Psoas muscle (tissue), 8 donors: ENCODE results near the gene ATXN2. TPM values are rescaled to one million over a fixed set of nuclear protein-coding genes. Genes with fewer than 3 reads are reported as not detected.

Experiments used
- ATAC-seq, 4 donors: fragments of 200-7000 bp; cut with Tn5 transposase; one replicate each; pipeline ENCODE4 v1.9.1; 2020; ENCODE audit warnings: moderate library complexity in 3 of 4, mild to moderate bottlenecking in 2 of 4
- DNase-seq, 2 donors: peaks; one replicate each; pipeline ENCODE4 v3.0.0-alpha.2; 2020
- H3K27ac ChIP-seq: fragments of 200-600 bp; one replicate; pipeline ENCODE4 v1.8.0; 2022
- H3K27me3 ChIP-seq, 3 donors: fragments of 200-600 bp in 1 of 3; one replicate each; pipeline versions ENCODE4 v1.6.1 to v1.8.0; 2013 to 2022; ENCODE audit warnings: low read length in 2 of 3, mild to moderate bottlenecking in 2 of 3, moderate library complexity in 1 of 3; ENCODE audit not compliant: insufficient read depth in 3 of 3
- H3K36me3 ChIP-seq, 2 donors: fragments of 200-600 bp in 1 of 2; one replicate each; pipeline versions ENCODE4 v1.6.1 to v1.8.0; 2013 to 2022; ENCODE audit warnings: low read depth in 1 of 2, mild to moderate bottlenecking in 1 of 2, moderate library complexity in 1 of 2; ENCODE audit not compliant: insufficient read depth in 1 of 2
- H3K4me1 ChIP-seq: fragments of 200-600 bp; one replicate; pipeline ENCODE4 v1.8.0; 2022
- H3K4me3 ChIP-seq: fragments of 200-600 bp; one replicate; pipeline ENCODE4 v1.8.0; 2022; ENCODE audit warnings: mild to moderate bottlenecking
- H3K9me3 ChIP-seq: fragments of 200-600 bp; one replicate; pipeline ENCODE4 v1.8.0; 2022
- WGBS, 3 donors: extraction: QIAGEN DNeasy Blood & Tissue Kit; methylation state at CpG; one replicate each; pipeline versions ENCODE4 v1.1.6 to v1.1.7; 2013; 5-methylcytosine and 5-hydroxymethylcytosine counted together
- intact Hi-C, 2 donors: fragments of 100-400 bp; cut with DNase I; formaldehyde crosslinking; loops; one replicate each; pipeline versions ENCODE4 v1.11.0 to v1.14.2; 2022
- long read RNA-seq, 2 donors: library from polyadenylated mRNA; unstranded; transcript quantifications; one replicate each; pipeline ENCODE4 v2.0.0, GENCODE V29; 2021
- polyA plus RNA-seq, 3 donors: library from polyadenylated mRNA; stranded (reverse); fragments of 200-250 nt; gene quantifications; one replicate each; pipeline ENCODE4 v1.2.3, GENCODE V29; 2013
- total RNA-seq, 4 donors: library from RNA; stranded (reverse); fragmentation: NEBNext Ultra II Directional in 2 of 4; extraction: Animal tissue kit (Norgen Biotek cat#: 25700) in 2 of 4; gene quantifications; one replicate each; pipeline versions ENCODE4 v1.2.1 to v1.2.4, GENCODE V29; 2021 to 2023
- TF ChIP-seq, protein P1 (sequence below): fragments of 200-600 bp; IDR thresholded peaks from one replicate; pipeline ENCODE4 v1.8.0; 2022; ENCODE audit warnings: antibody characterized with exemption
- donor health status: healthy with polysubstance abuse.
- donor health status: DM: no; HTN: no; CAD: no; lungs with moderate emphysema.
- donor health status: Bipolar disorder and iron deficiency.
- donor health status: healthy.
- donor health status: DM: yes; HTN: yes; CAD: no.
- donor health status: DM: no; HTN: no; CAD: no.
- donor health status: DM: no; HTN: no; CAD: no.
- donor health status: DM: yes; HTN: yes; CAD: no.

Gene ATXN2, protein sequence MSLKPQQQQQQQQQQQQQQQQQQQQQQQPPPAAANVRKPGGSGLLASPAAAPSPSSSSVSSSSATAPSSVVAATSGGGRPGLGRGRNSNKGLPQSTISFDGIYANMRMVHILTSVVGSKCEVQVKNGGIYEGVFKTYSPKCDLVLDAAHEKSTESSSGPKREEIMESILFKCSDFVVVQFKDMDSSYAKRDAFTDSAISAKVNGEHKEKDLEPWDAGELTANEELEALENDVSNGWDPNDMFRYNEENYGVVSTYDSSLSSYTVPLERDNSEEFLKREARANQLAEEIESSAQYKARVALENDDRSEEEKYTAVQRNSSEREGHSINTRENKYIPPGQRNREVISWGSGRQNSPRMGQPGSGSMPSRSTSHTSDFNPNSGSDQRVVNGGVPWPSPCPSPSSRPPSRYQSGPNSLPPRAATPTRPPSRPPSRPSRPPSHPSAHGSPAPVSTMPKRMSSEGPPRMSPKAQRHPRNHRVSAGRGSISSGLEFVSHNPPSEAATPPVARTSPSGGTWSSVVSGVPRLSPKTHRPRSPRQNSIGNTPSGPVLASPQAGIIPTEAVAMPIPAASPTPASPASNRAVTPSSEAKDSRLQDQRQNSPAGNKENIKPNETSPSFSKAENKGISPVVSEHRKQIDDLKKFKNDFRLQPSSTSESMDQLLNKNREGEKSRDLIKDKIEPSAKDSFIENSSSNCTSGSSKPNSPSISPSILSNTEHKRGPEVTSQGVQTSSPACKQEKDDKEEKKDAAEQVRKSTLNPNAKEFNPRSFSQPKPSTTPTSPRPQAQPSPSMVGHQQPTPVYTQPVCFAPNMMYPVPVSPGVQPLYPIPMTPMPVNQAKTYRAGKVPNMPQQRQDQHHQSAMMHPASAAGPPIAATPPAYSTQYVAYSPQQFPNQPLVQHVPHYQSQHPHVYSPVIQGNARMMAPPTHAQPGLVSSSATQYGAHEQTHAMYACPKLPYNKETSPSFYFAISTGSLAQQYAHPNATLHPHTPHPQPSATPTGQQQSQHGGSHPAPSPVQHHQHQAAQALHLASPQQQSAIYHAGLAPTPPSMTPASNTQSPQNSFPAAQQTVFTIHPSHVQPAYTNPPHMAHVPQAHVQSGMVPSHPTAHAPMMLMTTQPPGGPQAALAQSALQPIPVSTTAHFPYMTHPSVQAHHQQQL
- total RNA-seq (10 to 100 TPM; 32.9 to 39.2 (median 37.1) TPM), polyA plus RNA-seq (10 to 100 TPM; 17.2 to 26.7 (median 24.4) TPM)
- long read RNA-seq, donor 1, partial matches to known transcripts = 5 of 12 reads
- long read RNA-seq, donor 1, other reads (novel, unspliced or antisense) = 7 of 12 reads
- long read RNA-seq, donor 2, partial matches to known transcripts = 18 of 32 reads
- long read RNA-seq, donor 2, other reads (novel, unspliced or antisense) = 12 of 32 reads

DNA sequence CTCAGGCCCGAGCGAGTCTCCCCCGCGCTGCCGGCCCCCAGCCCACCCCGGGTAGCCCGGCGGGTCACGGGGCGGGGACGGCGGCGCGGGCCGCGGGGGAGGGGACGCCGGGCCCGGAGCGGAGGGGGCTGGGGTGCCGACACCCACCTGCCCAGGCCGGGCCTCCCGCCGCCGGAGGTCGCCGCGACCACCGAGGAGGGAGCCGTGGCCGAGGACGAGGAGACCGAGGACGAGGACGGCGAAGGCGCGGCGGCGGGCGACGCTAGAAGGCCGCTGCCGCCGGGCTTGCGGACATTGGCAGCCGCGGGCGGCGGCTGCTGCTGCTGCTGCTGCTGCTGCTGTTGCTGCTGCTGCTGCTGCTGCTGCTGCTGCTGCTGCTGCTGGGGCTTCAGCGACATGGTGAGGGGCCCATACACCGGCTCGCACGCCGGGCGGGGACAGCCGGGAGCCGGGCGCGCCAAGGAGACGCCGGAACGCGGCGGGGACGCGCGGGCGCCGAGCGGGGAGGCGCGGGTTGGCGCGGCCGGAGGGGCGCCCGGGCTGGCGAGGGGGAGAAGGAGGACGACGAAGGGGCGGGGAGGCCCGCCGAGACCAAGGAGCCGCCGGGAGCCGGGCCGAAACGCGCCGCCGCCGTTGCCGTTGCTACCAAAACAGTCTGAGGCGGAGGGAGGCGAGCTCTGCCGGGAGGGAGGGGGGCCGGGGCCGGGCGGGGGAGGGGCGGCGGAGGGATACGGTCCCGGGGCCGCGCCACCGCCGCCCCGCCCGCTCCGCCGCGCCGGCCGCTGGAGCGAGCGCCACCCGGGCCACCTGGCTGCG lies at the start of gene ATXN2:
Gene ATXN2, minus strand, starts transcription at position 679 of the 816 bp plus-strand sequence. Its CDS starts 281 bp downstream, at position 398.
- DNase-seq (peak; percentile 75 to 87), ATAC-seq (peak; percentile 58 to 71 (median 66))
- WGBS, 3 donors = 0 to 1% (median 0%) methylated on average over 27 to 119 of the region's 119 CpGs
- TF ChIP-seq, protein P1, sequence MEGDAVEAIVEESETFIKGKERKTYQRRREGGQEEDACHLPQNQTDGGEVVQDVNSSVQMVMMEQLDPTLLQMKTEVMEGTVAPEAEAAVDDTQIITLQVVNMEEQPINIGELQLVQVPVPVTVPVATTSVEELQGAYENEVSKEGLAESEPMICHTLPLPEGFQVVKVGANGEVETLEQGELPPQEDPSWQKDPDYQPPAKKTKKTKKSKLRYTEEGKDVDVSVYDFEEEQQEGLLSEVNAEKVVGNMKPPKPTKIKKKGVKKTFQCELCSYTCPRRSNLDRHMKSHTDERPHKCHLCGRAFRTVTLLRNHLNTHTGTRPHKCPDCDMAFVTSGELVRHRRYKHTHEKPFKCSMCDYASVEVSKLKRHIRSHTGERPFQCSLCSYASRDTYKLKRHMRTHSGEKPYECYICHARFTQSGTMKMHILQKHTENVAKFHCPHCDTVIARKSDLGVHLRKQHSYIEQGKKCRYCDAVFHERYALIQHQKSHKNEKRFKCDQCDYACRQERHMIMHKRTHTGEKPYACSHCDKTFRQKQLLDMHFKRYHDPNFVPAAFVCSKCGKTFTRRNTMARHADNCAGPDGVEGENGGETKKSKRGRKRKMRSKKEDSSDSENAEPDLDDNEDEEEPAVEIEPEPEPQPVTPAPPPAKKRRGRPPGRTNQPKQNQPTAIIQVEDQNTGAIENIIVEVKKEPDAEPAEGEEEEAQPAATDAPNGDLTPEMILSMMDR = no peak
- Histone ChIP-seq H3K27ac (peak within 1 kb of the TSS; percentile 96), H3K27me3 (no peaks in the 10 kb centered on the region), H3K36me3 (no peaks in the 10 kb centered on the region), H3K4me3 (peak within 1 kb of the TSS; percentile 85), H3K9me3 (no peaks in the 10 kb centered on the region), H3K4me1 (peaks cover 36% of the 10 kb centered on the region)
- intact Hi-C loops = loop anchor here in 1 of 2 donors (1.0 to 5.0 kb wide), 2 partner anchors 37 kb away; no protein-coding TSS in a partner anchor

DNA sequence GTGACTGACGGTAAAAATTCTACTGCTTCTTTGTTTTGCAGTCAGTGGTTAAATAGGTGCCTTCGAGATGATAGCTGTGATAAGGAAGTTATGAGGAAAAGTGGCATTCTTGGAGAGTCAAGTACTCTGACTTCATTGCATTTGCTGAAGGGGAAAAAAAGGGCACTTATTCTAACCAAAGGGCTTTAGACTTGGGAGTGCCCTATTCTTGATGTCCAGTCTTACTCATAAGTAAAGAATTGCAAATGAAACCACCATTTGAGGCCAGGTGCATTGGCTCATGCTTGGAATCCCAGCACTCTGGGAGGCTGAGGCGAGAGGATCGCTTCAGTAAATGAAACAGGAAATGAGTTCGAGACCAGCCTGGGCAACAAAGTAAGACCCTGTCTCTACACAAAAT lies 46.3 kb upstream of the ATXN2 start:
- ATAC-seq (no peak), DNase-seq (no peak)
- TF ChIP-seq, protein P1 = no peak
- intact Hi-C loops = no loop called here
- Histone ChIP-seq H3K27ac (no peak overlapping the region), H3K27me3 (no peaks in the 10 kb centered on the region), H3K9me3 (no peaks in the 10 kb centered on the region), H3K4me3 (no peak overlapping the region), H3K4me1 (no peaks in the 10 kb centered on the region), H3K36me3 (peaks cover 9 to 98% of the 10 kb centered on the region in 2 donors)
- 97 to 99% (median 97%) methylated on average over 5 of the region's 5 CpGs for WGBS, 3 donors

DNA sequence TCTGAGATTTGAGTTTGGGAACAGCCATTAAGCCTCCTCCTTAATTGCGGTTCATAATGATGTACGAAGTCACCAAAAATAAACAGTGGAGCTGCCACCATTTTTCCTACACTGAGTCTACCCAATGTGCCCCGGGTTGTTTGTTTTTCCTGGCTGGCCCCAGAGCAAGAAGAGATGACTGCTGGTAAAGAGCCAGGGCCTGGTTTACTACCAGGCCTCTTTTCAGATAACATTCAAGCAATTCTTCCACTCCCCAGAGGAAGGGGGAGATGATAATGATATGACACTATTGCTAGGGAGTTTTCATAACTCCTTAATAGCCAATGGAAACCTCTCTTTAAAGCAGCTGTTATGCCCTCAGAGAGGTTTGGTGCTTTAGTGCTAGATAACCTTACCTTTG lies 44.3 kb upstream of the ATXN2 start:
- no peak for DNase-seq
- H3K4me1 ChIP-seq = no peaks in the 10 kb centered on the region
- intact Hi-C loops = no loop called here
- 48 to 54% (median 50%) methylated on average over 3 of the region's 3 CpGs for WGBS, 3 donors
- no peaks in the 10 kb centered on the region for H3K27me3 ChIP-seq
- ATAC-seq = no peak
- peaks cover 9 to 85% of the 10 kb centered on the region in 2 donors for H3K36me3 ChIP-seq
- H3K27ac ChIP-seq = no peak overlapping the region
- no peaks in the 10 kb centered on the region for H3K9me3 ChIP-seq
- TF ChIP-seq, protein P1 = no peak
- no peak overlapping the region for H3K4me3 ChIP-seq
